ENCODE data around the gene KCNMA1. TPM values are rescaled to one million over a fixed set of nuclear protein-coding genes. Genes with fewer than 3 reads are reported as not detected.

Gene KCNMA1
- total and polyA plus RNA-seq, 5 experiments from 2014 or later, result not detected

GRCh38 chr10:76946270-76946669 lies 691.3 kb downstream of the KCNMA1 start:
- Mint-ChIP-seq H3K27ac (no peak overlapping the region), H3K9me3 (no peaks in the 10 kb centered on the region), H3K4me3 (no peak overlapping the region), H3K4me1 (no peaks in the 10 kb centered on the region), H3K36me3 (no peaks in the 10 kb centered on the region), H3K27me3 (peaks cover 6 to 17% (median 13%) of the 10 kb centered on the region in 5 donors)
- ATAC-seq (no peak), DNase-seq (no peak)
- POLR2A ChIA-PET, result no interaction called here

DNA sequence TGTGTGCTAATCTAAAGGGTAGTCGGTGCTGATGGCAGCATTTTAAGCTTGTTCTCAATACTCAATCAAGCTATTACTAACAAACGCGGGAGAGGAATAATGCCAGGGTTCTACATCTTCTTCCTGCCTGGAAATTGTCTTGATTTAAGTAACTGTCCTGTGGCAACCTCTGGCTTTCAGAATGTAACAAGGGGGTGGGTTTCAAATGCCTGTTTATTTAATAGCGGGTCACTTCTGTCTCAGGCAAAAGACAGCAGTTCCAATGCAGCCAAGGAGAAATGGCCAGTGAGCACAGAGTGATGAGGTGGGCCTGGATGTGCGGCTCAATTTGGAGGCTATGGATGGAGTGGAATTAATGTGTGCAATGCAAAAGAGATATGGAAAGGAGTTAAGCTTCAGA lies 692.4 kb downstream of the KCNMA1 start:
- Mint-ChIP-seq H3K27me3 (peaks cover 9 to 20% (median 19%) of the 10 kb centered on the region in 5 donors), H3K9me3 (no peaks in the 10 kb centered on the region), H3K4me3 (no peak overlapping the region), H3K36me3 (no peaks in the 10 kb centered on the region), H3K27ac (no peak overlapping the region), H3K4me1 (no peaks in the 10 kb centered on the region)
- DNase-seq, result no peak
- POLR2A ChIA-PET, result no interaction called here
- ATAC-seq, result no peak

- H3K4me3 Mint-ChIP-seq, result no peak overlapping the region
- DNase-seq (no peak), ATAC-seq (no peak)
- peaks cover 9 to 26% (median 19%) of the 10 kb centered on the region in 5 donors for H3K27me3 Mint-ChIP-seq
- H3K36me3 Mint-ChIP-seq, result no peaks in the 10 kb centered on the region
- H3K4me1 Mint-ChIP-seq, result no peaks in the 10 kb centered on the region
- H3K9me3 Mint-ChIP-seq, result no peaks in the 10 kb centered on the region
- no peak overlapping the region for H3K27ac Mint-ChIP-seq
- POLR2A ChIA-PET, result no interaction called here
These were observed 693.0 kb downstream of the KCNMA1 start for GRCh38 chr10:76944640-76945039.

DNA sequence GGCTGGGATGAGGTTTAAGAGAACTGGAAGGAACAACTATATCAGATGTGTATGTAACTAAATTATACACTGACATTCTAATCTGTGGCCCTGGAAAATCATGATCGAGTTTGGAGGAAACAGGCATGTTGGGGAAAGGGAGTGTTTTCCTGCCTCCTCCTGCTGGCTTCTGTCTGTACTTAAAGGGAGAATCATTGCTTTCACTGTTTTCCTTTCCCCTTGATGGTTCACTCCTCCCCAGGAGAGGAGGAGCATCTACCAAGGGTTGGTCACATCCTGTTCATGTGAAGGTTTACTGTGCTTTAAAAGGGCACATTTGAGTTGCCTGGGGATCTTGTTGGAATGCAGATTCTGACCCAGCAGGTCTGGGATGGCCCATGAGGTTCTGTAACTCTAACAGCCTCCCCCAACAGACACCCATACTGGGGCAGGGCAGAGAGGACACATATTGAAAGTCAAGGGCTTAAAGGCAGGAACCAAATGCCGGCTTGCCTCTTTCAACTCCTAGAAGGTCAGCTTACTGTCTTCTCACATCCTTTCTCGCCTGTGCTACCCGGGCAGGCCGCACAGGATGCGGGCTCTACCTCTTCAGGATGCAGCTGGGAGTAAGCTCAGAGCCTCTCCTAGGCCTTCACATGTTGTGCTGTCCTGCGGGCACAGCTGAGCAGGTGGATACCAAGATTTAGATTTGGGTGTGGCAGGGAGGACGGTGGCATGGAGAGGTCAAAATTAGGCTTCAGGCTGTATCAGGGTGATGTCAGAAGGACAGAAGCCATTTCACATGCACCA lies 694.8 kb downstream of the KCNMA1 start:
- peaks cover 13 to 43% (median 24%) of the 10 kb centered on the region in 5 donors for H3K27me3 Mint-ChIP-seq
- no peak for ATAC-seq
- no peaks in the 10 kb centered on the region for H3K9me3 Mint-ChIP-seq
- no peaks in the 10 kb centered on the region for H3K4me1 Mint-ChIP-seq
- peak overlapping the region in 1 of 10 donors; percentile 37 for H3K27ac Mint-ChIP-seq
- H3K4me3 Mint-ChIP-seq, result no peak overlapping the region
- POLR2A ChIA-PET, result interaction anchor here (0.6 kb wide), 1 partner anchor 199 kb away, joined by 4 read pairs; no protein-coding TSS in a partner anchor
- DNase-seq, result no peak
- H3K36me3 Mint-ChIP-seq, result no peaks in the 10 kb centered on the region

- H3K4me1 Mint-ChIP-seq, result no peaks in the 10 kb centered on the region
- ATAC-seq, result no peak
- H3K9me3 Mint-ChIP-seq, result no peaks in the 10 kb centered on the region
- H3K4me3 Mint-ChIP-seq, result no peak overlapping the region
- peaks cover 11 to 56% (median 20%) of the 10 kb centered on the region in 5 donors for H3K27me3 Mint-ChIP-seq
- H3K36me3 Mint-ChIP-seq, result no peaks in the 10 kb centered on the region
- POLR2A ChIA-PET, result no interaction called here
- H3K27ac Mint-ChIP-seq, result no peak overlapping the region
- DNase-seq, result no peak
These were observed 697.6 kb downstream of the KCNMA1 start for GRCh38 chr10:76939933-76940468.

DNA sequence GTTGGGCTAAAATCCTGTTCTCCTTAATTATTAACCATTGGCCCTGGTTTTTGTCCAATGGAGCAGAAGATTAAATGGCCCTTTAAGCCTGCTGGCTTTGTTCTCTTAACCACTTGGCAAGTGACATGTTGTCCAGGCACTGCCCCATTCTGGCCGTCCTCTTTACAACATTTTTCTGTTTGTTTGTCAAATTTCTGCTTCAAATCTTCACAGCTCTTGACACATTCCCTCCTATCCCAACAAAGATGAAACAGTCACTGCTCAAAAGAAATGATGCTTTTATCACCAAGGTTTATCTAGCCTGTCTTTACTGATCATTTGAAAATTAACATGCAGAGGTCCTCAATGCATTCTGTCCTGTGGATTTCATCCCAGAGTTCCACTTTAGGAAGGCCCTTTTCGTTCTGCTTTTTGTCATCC lies 700.4 kb downstream of the KCNMA1 start:
- ATAC-seq (no peak), DNase-seq (no peak)
- POLR2A ChIA-PET, result no interaction called here
- no peaks in the 10 kb centered on the region for H3K4me1 Mint-ChIP-seq
- no peaks in the 10 kb centered on the region for H3K9me3 Mint-ChIP-seq
- H3K27ac Mint-ChIP-seq, result no peak overlapping the region
- no peak overlapping the region for H3K4me3 Mint-ChIP-seq
- H3K36me3 Mint-ChIP-seq, result no peaks in the 10 kb centered on the region
- peaks cover 9 to 49% (median 14%) of the 10 kb centered on the region in 5 donors for H3K27me3 Mint-ChIP-seq

GRCh38 chr10:76935941-76936613 lies 701.5 kb downstream of the KCNMA1 start:
- Mint-ChIP-seq H3K27ac (no peak overlapping the region), H3K36me3 (no peaks in the 10 kb centered on the region), H3K4me1 (no peaks in the 10 kb centered on the region), H3K4me3 (no peak overlapping the region), H3K9me3 (peaks cover 0 to under 1% (median 0%) of the 10 kb centered on the region in 9 donors), H3K27me3 (peaks cover 9 to 49% (median 14%) of the 10 kb centered on the region in 5 donors)
- POLR2A ChIA-PET, result no interaction called here
- DNase-seq (no peak), ATAC-seq (no peak)

- Mint-ChIP-seq H3K9me3 (peaks cover 0 to 12% (median 2%) of the 10 kb centered on the region in 9 donors), H3K27ac (no peak overlapping the region), H3K36me3 (no peaks in the 10 kb centered on the region), H3K4me3 (no peak overlapping the region), H3K4me1 (no peaks in the 10 kb centered on the region), H3K27me3 (peaks cover 0 to 1% (median 0%) of the 10 kb centered on the region in 5 donors)
- DNase-seq (no peak), ATAC-seq (no peak)
- POLR2A ChIA-PET, result no interaction called here
These were observed 709.0 kb downstream of the KCNMA1 start for GRCh38 chr10:76928565-76928964.

DNA sequence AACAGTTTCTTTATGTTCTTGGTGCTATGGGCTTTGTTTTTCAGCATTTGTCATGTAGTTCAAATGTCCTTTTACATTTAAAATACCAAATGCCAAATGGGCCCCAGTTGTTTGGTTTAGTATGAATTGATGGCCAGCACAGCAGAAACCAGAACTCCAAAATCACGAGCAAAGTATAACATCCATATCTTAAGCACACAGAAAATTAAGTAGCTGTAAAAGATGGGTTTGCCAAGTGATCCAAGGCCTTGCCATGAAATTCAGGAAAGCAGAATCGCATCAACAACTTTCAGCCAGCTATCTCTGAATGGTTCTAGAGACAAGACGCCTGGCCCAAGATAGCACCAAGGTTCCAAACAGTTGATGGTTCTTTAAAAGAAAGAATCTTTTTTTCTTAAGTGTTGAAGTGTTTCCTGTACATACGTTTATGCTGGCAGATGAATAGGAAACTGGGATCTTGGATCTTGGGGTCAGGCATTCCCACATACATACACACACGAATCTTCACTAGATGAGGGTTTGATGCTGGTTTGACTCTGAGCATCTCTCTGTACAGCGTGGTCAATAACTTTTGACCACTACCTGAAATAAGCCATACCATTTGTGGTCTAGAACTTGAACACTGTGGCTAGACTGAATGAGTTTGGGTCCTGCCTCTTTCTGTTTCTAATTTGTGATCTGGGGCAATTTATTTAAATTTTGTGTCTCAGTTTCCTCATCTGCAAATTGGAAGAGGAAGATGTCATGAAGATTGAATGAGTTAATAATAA lies 711.8 kb downstream of the KCNMA1 start:
- Mint-ChIP-seq H3K4me1 (no peaks in the 10 kb centered on the region), H3K36me3 (no peaks in the 10 kb centered on the region), H3K27me3 (peaks cover 0 to 1% (median 0%) of the 10 kb centered on the region in 5 donors), H3K4me3 (no peak overlapping the region), H3K9me3 (peaks cover 0 to 9% (median under 1%) of the 10 kb centered on the region in 9 donors), H3K27ac (no peak overlapping the region)
- POLR2A ChIA-PET, result no interaction called here
- no peak for ATAC-seq
- no peak for DNase-seq

- POLR2A ChIA-PET, result no interaction called here
- Mint-ChIP-seq H3K27ac (no peak overlapping the region), H3K4me3 (no peak overlapping the region), H3K36me3 (no peaks in the 10 kb centered on the region), H3K9me3 (no peaks in the 10 kb centered on the region), H3K27me3 (peaks cover 0 to 5% (median 0%) of the 10 kb centered on the region in 5 donors), H3K4me1 (no peaks in the 10 kb centered on the region)
- ATAC-seq (no peak), DNase-seq (no peak)
These were observed 714.9 kb downstream of the KCNMA1 start for GRCh38 chr10:76922666-76923065.

DNA sequence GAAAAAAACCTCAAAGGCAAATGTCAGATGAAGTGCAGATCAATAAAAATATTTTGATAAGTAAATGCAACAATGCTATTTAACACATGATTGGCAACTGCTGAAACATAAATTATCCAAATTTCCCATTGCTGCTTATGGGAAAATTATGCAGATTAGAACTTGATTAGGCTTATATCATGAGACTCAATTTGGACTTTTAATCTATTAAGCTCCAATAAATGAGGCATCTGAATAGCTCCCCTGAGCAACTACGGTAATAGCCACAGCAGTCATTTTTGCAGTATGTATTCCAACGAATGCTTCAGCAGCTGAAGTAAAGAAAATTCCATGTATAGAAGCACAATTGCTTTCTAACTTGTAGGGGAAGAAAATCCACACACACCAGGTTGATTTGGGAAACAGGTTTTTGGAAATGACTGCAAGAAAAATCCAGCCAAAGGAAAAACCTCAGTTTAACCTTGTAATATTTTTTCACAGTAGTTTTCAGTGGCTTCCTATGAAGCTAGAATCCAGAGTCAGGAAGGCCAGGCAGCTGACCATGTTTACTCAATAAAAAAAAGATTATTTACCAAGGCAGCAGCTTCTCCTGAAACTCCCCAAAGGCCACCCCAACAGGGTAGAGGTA lies 716.1 kb downstream of the KCNMA1 start:
- Mint-ChIP-seq H3K9me3 (no peaks in the 10 kb centered on the region), H3K27me3 (peaks cover 0 to 8% (median 0%) of the 10 kb centered on the region in 5 donors), H3K27ac (no peak overlapping the region), H3K36me3 (no peaks in the 10 kb centered on the region), H3K4me3 (no peak overlapping the region), H3K4me1 (no peaks in the 10 kb centered on the region)
- DNase-seq (no peak), ATAC-seq (no peak)
- POLR2A ChIA-PET, result no interaction called here

DNA sequence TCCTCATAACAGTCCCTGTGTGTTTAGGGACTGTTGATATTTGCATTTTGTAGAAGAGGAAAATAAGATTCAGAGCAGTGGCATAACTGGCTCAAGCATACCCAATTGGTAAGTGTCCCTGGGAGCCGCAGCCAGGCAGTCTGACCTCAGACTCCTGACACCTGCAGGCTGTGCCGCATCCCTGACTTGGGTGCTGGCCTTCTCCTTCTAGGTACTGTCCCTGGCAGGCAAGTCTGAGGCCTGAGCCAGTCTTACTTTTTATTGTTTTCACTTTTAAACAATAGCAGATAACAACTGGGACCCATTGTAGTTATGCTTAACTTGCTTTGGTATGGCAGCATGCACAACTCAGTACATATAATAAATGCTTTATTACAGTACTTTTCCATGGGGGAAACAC lies 717.0 kb downstream of the KCNMA1 start:
- DNase-seq (no peak), ATAC-seq (no peak)
- Mint-ChIP-seq H3K4me3 (no peak overlapping the region), H3K27ac (no peak overlapping the region), H3K36me3 (no peaks in the 10 kb centered on the region), H3K27me3 (peaks cover 0 to 8% (median 0%) of the 10 kb centered on the region in 5 donors), H3K9me3 (no peaks in the 10 kb centered on the region), H3K4me1 (no peaks in the 10 kb centered on the region)
- POLR2A ChIA-PET, result no interaction called here

Data from naive thymus-derived CD8-positive, alpha-beta T cell (primary cell).